Measurements from ENCODE around the gene OSTF1. TPM values are rescaled to one million over a fixed set of nuclear protein-coding genes. Genes with fewer than 3 reads are reported as not detected.
A peak's percentile ranks its signal among the peaks of the same experiment; 100 is the strongest.

OSTF1 gene
- total RNA-seq, 1 experiment from 2014 or later: 58.4 TPM

DNA sequence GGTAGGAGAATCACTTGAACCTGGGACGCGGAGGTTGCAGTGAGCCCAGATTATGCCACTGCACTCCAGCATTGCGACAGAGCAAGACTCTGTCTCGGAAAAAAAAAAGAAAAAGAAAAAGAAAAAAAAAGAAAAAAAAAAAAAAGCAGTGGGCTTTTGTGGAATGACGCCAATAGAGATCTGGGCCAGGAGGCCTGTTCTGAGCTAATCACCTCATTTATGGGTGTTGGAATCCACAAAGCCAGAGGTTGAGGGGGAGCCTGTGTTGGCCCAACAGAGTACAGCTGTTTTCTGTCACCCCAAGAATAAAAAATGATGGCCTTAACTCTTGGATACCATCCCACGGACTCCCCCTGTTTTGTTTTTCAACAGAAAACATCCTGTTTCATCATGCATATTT is 18.5 kb downstream of the OSTF1 start:
- intact Hi-C loops (cut with micrococcal nuclease; ENCODE audit: unreplicated experiment): no loop called here

DNA sequence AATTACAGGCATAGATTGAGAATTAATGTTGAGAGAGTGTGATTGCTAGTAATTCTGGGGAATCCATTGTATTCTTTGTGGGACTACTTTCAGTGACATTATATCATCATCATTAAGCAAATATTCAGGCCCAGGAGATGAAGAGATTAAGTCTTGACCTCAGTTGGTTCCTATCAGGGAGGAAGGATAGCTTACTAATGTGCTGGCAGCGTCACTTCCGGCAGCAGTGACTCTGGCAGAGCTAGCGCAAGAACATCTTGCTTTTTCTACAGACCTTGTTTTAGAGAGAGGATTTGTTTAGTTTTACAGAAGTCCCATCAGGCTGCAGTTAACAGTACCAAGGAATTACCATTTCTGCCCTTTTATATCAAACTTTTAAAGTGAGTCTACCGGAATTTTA is 20.3 kb downstream of the OSTF1 start:
- no peak overlapping the region for H3K27ac ChIP-seq
- no peaks in the 10 kb centered on the region for H4K20me1 ChIP-seq (ENCODE audit: insufficient read depth)
- ChIA-PET POLR2A (ENCODE audit: unreplicated experiment) (no interaction called here), CTCF (no interaction called here)
- intact Hi-C loops (cut with micrococcal nuclease; ENCODE audit: unreplicated experiment): no loop called here
- no peaks in the 10 kb centered on the region for H3K36me3 ChIP-seq (ENCODE audit: low read depth)
- H2AFZ ChIP-seq: no peak overlapping the region
- peaks cover 59% of the 10 kb centered on the region for H3K79me2 ChIP-seq (ENCODE audit: low read depth)
- H3K4me3 ChIP-seq: no peak overlapping the region
- no peaks in the 10 kb centered on the region; the same call in 1 of the 2 replicates for H3K9me2 ChIP-seq (ENCODE audit: insufficient read depth)
- no peaks in the 10 kb centered on the region for H3K9me3 ChIP-seq (ENCODE audit: insufficient read depth, low read depth)
- peaks cover 31% of the 10 kb centered on the region for H3F3A ChIP-seq (ENCODE audit: insufficient read depth, low read depth)
- no peak overlapping the region for H3K4me2 ChIP-seq
- no TSS peak for BruUV-seq (replicated peaks)
- DNase-seq: peak in 1 of 2 experiments; percentile 30
- peaks cover 33% of the 10 kb centered on the region for H3K4me1 ChIP-seq (replicated peaks; ENCODE audit: insufficient read depth)
- H3K27me3 ChIP-seq (ENCODE audit: insufficient read depth, low read depth): no peaks in the 10 kb centered on the region
- no peak for TF ChIP-seq EZH2 (IDR thresholded peaks at IDR 0.05; ENCODE audit: low read depth)
- TF ChIP-seq, protein P1, sequence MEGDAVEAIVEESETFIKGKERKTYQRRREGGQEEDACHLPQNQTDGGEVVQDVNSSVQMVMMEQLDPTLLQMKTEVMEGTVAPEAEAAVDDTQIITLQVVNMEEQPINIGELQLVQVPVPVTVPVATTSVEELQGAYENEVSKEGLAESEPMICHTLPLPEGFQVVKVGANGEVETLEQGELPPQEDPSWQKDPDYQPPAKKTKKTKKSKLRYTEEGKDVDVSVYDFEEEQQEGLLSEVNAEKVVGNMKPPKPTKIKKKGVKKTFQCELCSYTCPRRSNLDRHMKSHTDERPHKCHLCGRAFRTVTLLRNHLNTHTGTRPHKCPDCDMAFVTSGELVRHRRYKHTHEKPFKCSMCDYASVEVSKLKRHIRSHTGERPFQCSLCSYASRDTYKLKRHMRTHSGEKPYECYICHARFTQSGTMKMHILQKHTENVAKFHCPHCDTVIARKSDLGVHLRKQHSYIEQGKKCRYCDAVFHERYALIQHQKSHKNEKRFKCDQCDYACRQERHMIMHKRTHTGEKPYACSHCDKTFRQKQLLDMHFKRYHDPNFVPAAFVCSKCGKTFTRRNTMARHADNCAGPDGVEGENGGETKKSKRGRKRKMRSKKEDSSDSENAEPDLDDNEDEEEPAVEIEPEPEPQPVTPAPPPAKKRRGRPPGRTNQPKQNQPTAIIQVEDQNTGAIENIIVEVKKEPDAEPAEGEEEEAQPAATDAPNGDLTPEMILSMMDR (conservative IDR thresholded peaks at IDR 0.05): no peak

More for the DNA sequence above, 18.5 kb downstream of the OSTF1 start:
- Histone ChIP-seq H3K4me2 (no peak overlapping the region), H2AFZ (no peak overlapping the region), H3K9me2 (ENCODE audit: insufficient read depth) (no peaks in the 10 kb centered on the region; the same call in 1 of the 2 replicates), H3K9me3 (ENCODE audit: insufficient read depth, low read depth) (no peaks in the 10 kb centered on the region), H3K4me1 (replicated peaks; ENCODE audit: insufficient read depth) (peaks cover 29% of the 10 kb centered on the region), H3K79me2 (ENCODE audit: low read depth) (peaks cover 47% of the 10 kb centered on the region), H3K27me3 (ENCODE audit: insufficient read depth, low read depth) (no peaks in the 10 kb centered on the region), H3K4me3 (no peak overlapping the region), H3F3A (ENCODE audit: insufficient read depth, low read depth) (peaks cover 31% of the 10 kb centered on the region), H4K20me1 (ENCODE audit: insufficient read depth) (no peaks in the 10 kb centered on the region), H3K36me3 (ENCODE audit: low read depth) (no peaks in the 10 kb centered on the region), H3K27ac (no peak overlapping the region)
- ChIA-PET POLR2A (ENCODE audit: unreplicated experiment) (no interaction called here), CTCF (no interaction called here)
- no TSS peak for BruUV-seq (replicated peaks)
- DNase-seq: no peak
- no peak for TF ChIP-seq EZH2 (IDR thresholded peaks at IDR 0.05; ENCODE audit: low read depth)
- TF ChIP-seq, protein P1 (conservative IDR thresholded peaks at IDR 0.05): no peak

DNA sequence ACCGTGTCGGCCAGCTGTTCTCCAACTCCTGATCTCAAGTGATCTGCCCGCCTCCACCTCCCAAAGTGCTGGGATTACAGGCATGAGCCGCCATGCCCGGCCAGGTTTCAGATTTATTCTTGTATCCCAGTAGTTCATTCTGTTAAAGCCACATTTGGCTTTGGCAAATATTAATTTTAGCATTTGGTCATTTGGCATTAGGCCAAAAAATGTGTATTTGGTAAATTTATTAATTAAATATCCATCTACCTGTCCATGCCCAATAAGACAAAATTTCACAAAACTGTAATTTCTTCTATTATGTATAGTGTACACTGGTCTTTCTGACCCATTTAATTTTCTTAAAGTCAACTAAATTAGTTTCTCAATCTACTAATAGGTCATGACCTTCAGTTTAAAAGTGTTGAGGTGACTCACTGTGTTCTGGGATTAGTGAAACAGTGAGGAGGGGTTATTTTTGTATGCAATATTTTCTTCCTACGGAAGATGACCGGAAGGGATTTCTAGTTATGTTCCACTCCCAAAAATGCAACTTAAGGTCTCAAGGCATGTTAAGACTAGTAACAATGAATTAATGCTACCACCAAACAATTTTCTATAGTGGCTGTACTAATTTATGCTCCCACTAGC is 21.0 kb downstream of the OSTF1 start:
- DNase-seq: no peak
- Histone ChIP-seq H3K9me2 (ENCODE audit: insufficient read depth) (no peaks in the 10 kb centered on the region; the same call in 1 of the 2 replicates), H3F3A (ENCODE audit: insufficient read depth, low read depth) (peaks cover 31% of the 10 kb centered on the region), H2AFZ (no peak overlapping the region), H3K4me3 (no peak overlapping the region), H3K27me3 (ENCODE audit: insufficient read depth, low read depth) (no peaks in the 10 kb centered on the region), H3K4me1 (replicated peaks; ENCODE audit: insufficient read depth) (peaks cover 33% of the 10 kb centered on the region), H3K27ac (peak overlapping the region; percentile 93), H3K36me3 (ENCODE audit: low read depth) (no peaks in the 10 kb centered on the region), H3K4me2 (no peak overlapping the region), H3K79me2 (ENCODE audit: low read depth) (peaks cover 62% of the 10 kb centered on the region), H4K20me1 (ENCODE audit: insufficient read depth) (no peaks in the 10 kb centered on the region), H3K9me3 (ENCODE audit: insufficient read depth, low read depth) (no peaks in the 10 kb centered on the region)
- ChIA-PET POLR2A (ENCODE audit: unreplicated experiment) (no interaction called here), CTCF (no interaction called here)
- TF ChIP-seq EZH2 (IDR thresholded peaks at IDR 0.05; ENCODE audit: low read depth): no peak
- TF ChIP-seq, protein P1 (conservative IDR thresholded peaks at IDR 0.05): no peak
- no TSS peak for BruUV-seq (replicated peaks)
- intact Hi-C loops (cut with micrococcal nuclease; ENCODE audit: unreplicated experiment): no loop called here
